Endothelial cell of umbilical vein (primary cell): ENCODE data around the gene TTC31.
"Not testable (repeated sequence)": the region's sequence is repeated elsewhere in the genome, so short reads cannot be mapped to it uniquely, and the experiment has no call there.

ENCODE experiments used
- EZH2 ChIP-seq: IDR thresholded peaks from 2 replicates; pipeline ENCODE4 v1.6.1; 2012; ENCODE audit warnings: borderline replicate concordance, low read depth, mild to moderate bottlenecking, moderate library complexity, low read length, inconsistent platforms; ENCODE audit not compliant: severe bottlenecking
- FOS ChIP-seq: IDR thresholded peaks from 2 replicates; pipeline ENCODE4 v1.6.1; 2011; ENCODE audit warnings: mild to moderate bottlenecking, low read length, moderate library complexity, borderline replicate concordance; ENCODE audit not compliant: insufficient read depth
- POLR2A ChIP-seq: IDR thresholded peaks from 2 replicates; pipeline ENCODE4 v1.6.1; 2012; ENCODE audit warnings: low read depth, mild to moderate bottlenecking, control low read depth, low read length
- POLR2AphosphoS5 ChIP-seq: IDR thresholded peaks from 2 replicates; pipeline ENCODE4 v1.6.1; 2012; ENCODE audit warnings: low read depth, mild to moderate bottlenecking, control low read depth, low read length, moderate library complexity; ENCODE audit not compliant: insufficient read depth
- TF ChIP-seq, protein P1 (sequence below), 2 donors: IDR thresholded peaks; 1 replicate in 1 of 2; 2 replicates in 1 of 2; pipeline ENCODE4 v1.5.1; 2011; ENCODE audit warnings: low read length in 2 of 2, mild to moderate bottlenecking in 2 of 2, moderate library complexity in 2 of 2, control low read depth in 1 of 2, inconsistent platforms in 1 of 2, low read depth in 1 of 2; ENCODE audit not compliant: insufficient read depth in 1 of 2; ENCODE audit errors: extremely low read depth in 1 of 2
- TF ChIP-seq, protein P2 (sequence below): IDR thresholded peaks from 2 replicates; pipeline ENCODE4 v1.6.1; 2011; ENCODE audit not compliant: insufficient read depth, insufficient read length

DNA sequence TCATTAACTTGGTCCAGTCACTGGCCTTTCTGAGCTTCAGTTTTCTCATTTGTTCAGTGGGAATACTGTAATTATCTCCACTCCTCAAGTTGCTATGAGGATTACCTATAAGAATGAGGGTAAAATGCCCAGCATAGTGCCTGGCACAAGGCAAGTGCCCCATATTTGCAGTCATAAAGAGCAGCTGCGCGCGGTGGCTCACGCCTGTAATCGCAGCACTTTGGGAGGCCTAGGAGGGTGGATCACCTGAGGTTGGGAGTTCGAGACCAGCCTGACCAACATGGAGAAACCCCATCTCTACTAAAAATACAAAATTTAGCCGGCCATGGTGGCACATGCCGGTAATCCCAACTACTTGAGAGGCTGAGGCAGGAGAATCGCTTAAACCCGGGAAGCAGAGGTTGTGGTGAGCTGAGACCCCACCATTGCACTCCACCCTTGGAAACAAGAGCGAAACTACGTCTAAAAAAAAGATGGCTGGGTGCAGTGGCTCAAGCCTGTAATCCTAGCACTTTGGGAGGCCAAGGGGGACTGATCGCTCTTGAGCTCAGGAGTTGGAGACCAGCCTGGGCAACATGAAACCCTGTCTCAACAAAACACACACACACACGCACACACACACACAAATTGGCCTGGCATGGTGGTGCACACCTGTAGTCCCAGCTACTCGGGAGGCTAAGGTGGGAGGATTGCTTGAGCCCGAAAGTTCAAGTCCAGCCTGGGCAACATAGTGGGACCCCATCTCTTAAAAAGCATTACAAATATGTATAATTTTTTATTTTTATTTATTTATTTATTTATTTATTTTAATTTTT is 40.2 kb upstream of the TTC31 start:
- TF ChIP-seq, protein P1, sequence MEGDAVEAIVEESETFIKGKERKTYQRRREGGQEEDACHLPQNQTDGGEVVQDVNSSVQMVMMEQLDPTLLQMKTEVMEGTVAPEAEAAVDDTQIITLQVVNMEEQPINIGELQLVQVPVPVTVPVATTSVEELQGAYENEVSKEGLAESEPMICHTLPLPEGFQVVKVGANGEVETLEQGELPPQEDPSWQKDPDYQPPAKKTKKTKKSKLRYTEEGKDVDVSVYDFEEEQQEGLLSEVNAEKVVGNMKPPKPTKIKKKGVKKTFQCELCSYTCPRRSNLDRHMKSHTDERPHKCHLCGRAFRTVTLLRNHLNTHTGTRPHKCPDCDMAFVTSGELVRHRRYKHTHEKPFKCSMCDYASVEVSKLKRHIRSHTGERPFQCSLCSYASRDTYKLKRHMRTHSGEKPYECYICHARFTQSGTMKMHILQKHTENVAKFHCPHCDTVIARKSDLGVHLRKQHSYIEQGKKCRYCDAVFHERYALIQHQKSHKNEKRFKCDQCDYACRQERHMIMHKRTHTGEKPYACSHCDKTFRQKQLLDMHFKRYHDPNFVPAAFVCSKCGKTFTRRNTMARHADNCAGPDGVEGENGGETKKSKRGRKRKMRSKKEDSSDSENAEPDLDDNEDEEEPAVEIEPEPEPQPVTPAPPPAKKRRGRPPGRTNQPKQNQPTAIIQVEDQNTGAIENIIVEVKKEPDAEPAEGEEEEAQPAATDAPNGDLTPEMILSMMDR (IDR thresholded peaks at IDR 0.05; ENCODE audit: extremely low read depth in 1 of 2, insufficient read depth in 1 of 2, low read depth in 1 of 2, low read length in 2 of 2) = not testable (repeated sequence)
- TF ChIP-seq EZH2, POLR2AphosphoS5, POLR2A, FOS: not testable (repeated sequence)
- TF ChIP-seq, protein P2, sequence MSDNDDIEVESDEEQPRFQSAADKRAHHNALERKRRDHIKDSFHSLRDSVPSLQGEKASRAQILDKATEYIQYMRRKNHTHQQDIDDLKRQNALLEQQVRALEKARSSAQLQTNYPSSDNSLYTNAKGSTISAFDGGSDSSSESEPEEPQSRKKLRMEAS = not testable (repeated sequence)
